Endothelial cell of umbilical vein (primary cell): ENCODE data around the gene SV2C. TPM values are rescaled to one million over a fixed set of nuclear protein-coding genes. Genes with fewer than 3 reads are reported as not detected.

Experiments
- BruUV-seq: library from RNA; stranded (reverse); fragments of 400-500 nt; replicated peaks from 2 replicates; lab custom pipeline; 2021; lab: Mats Ljungman, UMichigan
- CTCF ChIA-PET: fragments of 300-600, 350-600 bp; sonication (Branson Sonifier 250); formaldehyde crosslinking; loops from one replicate; lab custom pipeline; 2021; ENCODE audit warnings: antibody characterized with exemption, inconsistent platforms; lab: Charles Lee
- POLR2A ChIA-PET: fragments of 300-600, 350-600 bp; sonication (Branson Sonifier 250); formaldehyde crosslinking; loops from one replicate; lab custom pipeline; 2021; ENCODE audit warnings: antibody characterized with exemption, inconsistent platforms; lab: Charles Lee
- DNase-seq: peaks from one replicate; pipeline ENCODE4 v3.0.0-alpha.2; 2011; ENCODE audit warnings: low read depth, low spot score
- FAIRE-seq: peaks from 2 replicates; lab custom pipeline; 2011; peaks lifted over from hg19 to GRCh38; lab: Jason Lieb, UNC
- H2AFZ ChIP-seq: 2 replicates; pipeline ENCODE4 v1.6.0; 2012; ENCODE audit warnings: low read depth, low read length, control low read depth, inconsistent platforms
- H3K27ac ChIP-seq: 2 replicates; pipeline ENCODE4 v1.5.1; 2011; ENCODE audit warnings: low read depth, mild to moderate bottlenecking, control low read depth, low read length, moderate library complexity; ENCODE audit not compliant: insufficient read depth
- H3K27me3 ChIP-seq, 2 experiments: 2 replicates each; pipeline versions ENCODE4 v1.6.0 to v1.6.1; 2011; ENCODE audit warnings: low read length in 2 of 2, mixed read lengths in 1 of 2; ENCODE audit not compliant: control insufficient read depth in 2 of 2, insufficient read depth in 2 of 2
- H3K36me3 ChIP-seq, 2 experiments: 2 replicates in 1 of 2; 3 replicates in 1 of 2; pipeline ENCODE4 v1.5.1; 2011; ENCODE audit warnings: low read length in 2 of 2, mild to moderate bottlenecking in 1 of 2, moderate library complexity in 1 of 2; ENCODE audit not compliant: control insufficient read depth in 2 of 2, insufficient read depth in 2 of 2; ENCODE audit errors: extremely low read depth in 1 of 2
- H3K4me1 ChIP-seq: 3 replicates; pipeline ENCODE4 v1.5.1; 2011; ENCODE audit warnings: mild to moderate bottlenecking, low read length; ENCODE audit not compliant: control insufficient read depth, insufficient read depth; ENCODE audit errors: extremely low read depth
- H3K4me2 ChIP-seq: 2 replicates; pipeline ENCODE4 v1.6.1; 2011; ENCODE audit warnings: low read length, control low read depth, mixed read lengths; ENCODE audit not compliant: insufficient read depth
- H3K4me3 ChIP-seq, 3 experiments: fragments of 200-600 bp in 1 of 3; sonication (generic), shearing (Covaris generic) in 1 of 3; replicated peaks in 1 of 3; 2 replicates each; pipeline ENCODE4 v1.5.1; 2011 to 2016; ENCODE audit warnings: control low read depth in 3 of 3, low read length in 3 of 3, mild to moderate bottlenecking in 2 of 3, inconsistent platforms in 1 of 3, low read depth in 1 of 3, moderate library complexity in 1 of 3; ENCODE audit not compliant: insufficient read depth in 1 of 3
- H3K79me2 ChIP-seq: 2 replicates; pipeline ENCODE4 v1.6.0; 2012; ENCODE audit warnings: low read length, inconsistent platforms; ENCODE audit not compliant: control insufficient read depth, insufficient read depth
- H3K9ac ChIP-seq: replicated peaks from 2 replicates; pipeline ENCODE3; 2011; ENCODE audit warnings: low read length, control low read depth; ENCODE audit not compliant: insufficient read depth; ENCODE audit errors: extremely low read depth
- H3K9me1 ChIP-seq: replicated peaks from 3 replicates; pipeline ENCODE4 v1.6.0; 2011; ENCODE audit warnings: mild to moderate bottlenecking, low read length; ENCODE audit not compliant: control insufficient read depth, insufficient read depth; ENCODE audit errors: extremely low read depth
- H3K9me3 ChIP-seq: replicated peaks from 2 replicates; pipeline ENCODE4 v1.5.1; 2012; ENCODE audit warnings: low read length, inconsistent platforms; ENCODE audit not compliant: control insufficient read depth, insufficient read depth
- H4K20me1 ChIP-seq: replicated peaks from 2 replicates; pipeline ENCODE3; 2011; ENCODE audit warnings: mild to moderate bottlenecking, low read length; ENCODE audit not compliant: control insufficient read depth, insufficient read depth; ENCODE audit errors: extremely low read depth
- CTCF ChIP-seq, 2 donors: IDR thresholded peaks; 1 replicate in 1 of 2; 2 replicates in 1 of 2; pipeline ENCODE4 v1.5.1; 2011; ENCODE audit warnings: low read length in 2 of 2, mild to moderate bottlenecking in 2 of 2, moderate library complexity in 2 of 2, control low read depth in 1 of 2, inconsistent platforms in 1 of 2, low read depth in 1 of 2; ENCODE audit not compliant: insufficient read depth in 1 of 2; ENCODE audit errors: extremely low read depth in 1 of 2
- EZH2 ChIP-seq: IDR thresholded peaks from 2 replicates; pipeline ENCODE4 v1.6.1; 2012; ENCODE audit warnings: borderline replicate concordance, low read depth, mild to moderate bottlenecking, moderate library complexity, low read length, inconsistent platforms; ENCODE audit not compliant: severe bottlenecking
- FOS ChIP-seq: IDR thresholded peaks from 2 replicates; pipeline ENCODE4 v1.6.1; 2011; ENCODE audit warnings: mild to moderate bottlenecking, low read length, moderate library complexity, borderline replicate concordance; ENCODE audit not compliant: insufficient read depth
- GATA2 ChIP-seq: IDR thresholded peaks from 2 replicates; pipeline ENCODE4 v1.7.0; 2011; ENCODE audit warnings: low read depth, mild to moderate bottlenecking, moderate library complexity, mixed read lengths, low read length; ENCODE audit not compliant: insufficient read length, insufficient read depth
- JUN ChIP-seq: IDR thresholded peaks from 2 replicates; pipeline ENCODE4 v1.6.1; 2011; ENCODE audit warnings: borderline replicate concordance, low read depth; ENCODE audit not compliant: insufficient read length, insufficient read depth
- MAX ChIP-seq: IDR thresholded peaks from 2 replicates; pipeline ENCODE4 v1.6.1; 2011; ENCODE audit not compliant: insufficient read depth, insufficient read length
- MYC ChIP-seq: IDR thresholded peaks from one replicate; pipeline ENCODE4 v1.6.1; 2011; ENCODE audit warnings: mild to moderate bottlenecking, low read depth, low read length
- POLR2A ChIP-seq: IDR thresholded peaks from 2 replicates; pipeline ENCODE4 v1.6.1; 2012; ENCODE audit warnings: low read depth, mild to moderate bottlenecking, control low read depth, low read length
- POLR2AphosphoS5 ChIP-seq: IDR thresholded peaks from 2 replicates; pipeline ENCODE4 v1.6.1; 2012; ENCODE audit warnings: low read depth, mild to moderate bottlenecking, control low read depth, low read length, moderate library complexity; ENCODE audit not compliant: insufficient read depth
- dilution Hi-C: fragments of 300-500 bp; cut with MboI; formaldehyde crosslinking; loops from one replicate; pipeline ENCODE4 v1.15.0; 2019; ENCODE audit warnings: low sequenced_read_pairs; ENCODE audit not compliant: extremely low pct_ligation_motif_present
- intact Hi-C: fragments of 100-400 bp; cut with micrococcal nuclease; formaldehyde crosslinking; loops from one replicate; pipeline ENCODE4 v1.10.0; 2022
- polyA plus RNA-seq, 4 experiments: library from polyadenylated mRNA; depleted of rRNA in 3 of 4; stranded (reverse) in 3 of 4; unstranded in 1 of 4; fragments of >200 nt; gene quantifications; 2 replicates each; pipeline versions ENCODE4 v1.2.1 to v1.2.3, GENCODE V29; 2011 to 2012; ENCODE audit warnings: missing spikeins in 1 of 4
- total RNA-seq: library from RNA; stranded (reverse); gene quantifications from 2 replicates; pipeline ENCODE4 v1.2.3, GENCODE V29; 2021

The SV2C gene
- total and polyA plus RNA-seq, 2 donors (not counting 3 experiments of a cell fraction or from before 2014, with no cell fraction given), result not detected

DNA sequence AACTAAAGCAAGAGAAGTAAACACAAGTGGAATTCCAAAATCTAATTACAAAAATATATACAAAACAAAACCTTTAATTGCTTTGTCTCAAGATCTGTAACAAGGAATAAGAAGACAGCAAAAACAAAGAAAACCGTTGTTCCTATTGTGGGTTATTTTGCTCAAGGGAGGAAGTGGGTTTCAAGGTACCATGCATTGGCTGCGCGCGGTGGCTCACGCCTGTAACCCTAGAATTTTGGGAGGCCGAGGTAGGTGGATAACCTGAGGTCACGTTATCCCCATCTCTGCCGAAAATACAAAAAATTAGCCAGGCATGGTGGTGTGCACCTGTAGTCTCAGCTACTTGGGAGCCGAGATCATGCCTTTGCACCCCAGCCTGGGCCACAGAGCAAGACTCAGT lies 307.8 kb downstream of the SV2C start:
- H3K9ac ChIP-seq, result no peak overlapping the region
- no peaks in the 10 kb centered on the region for H3K27me3 ChIP-seq
- TF ChIP-seq FOS, result no peak
- TF ChIP-seq EZH2, result no peak
- TF ChIP-seq MYC, result no peak
- TF ChIP-seq CTCF (IDR thresholded peaks at IDR 0.05; ENCODE audit: extremely low read depth in 1 of 2, insufficient read depth in 1 of 2, low read depth in 1 of 2, low read length in 2 of 2), result no peak
- H3K4me2 ChIP-seq, result no peak overlapping the region
- H3K27ac ChIP-seq, result no peak overlapping the region
- H3K4me3 ChIP-seq, result no peak overlapping the region
- no peak overlapping the region for H2AFZ ChIP-seq
- no peaks in the 10 kb centered on the region for H3K9me1 ChIP-seq
- H3K4me1 ChIP-seq, result no peaks in the 10 kb centered on the region
- intact Hi-C loops (no loop called here), dilution Hi-C loops (no loop called here)
- no TSS peak for BruUV-seq
- DNase-seq (no peak), FAIRE-seq (no peak)
- no peaks in the 10 kb centered on the region for H3K9me3 ChIP-seq
- no peaks in the 10 kb centered on the region for H3K36me3 ChIP-seq
- ChIA-PET CTCF (no interaction called here), POLR2A (interaction anchor here (0.7 kb wide), 1 partner anchor 580 kb away, joined by 4 read pairs; no protein-coding TSS in a partner anchor)
- no peaks in the 10 kb centered on the region for H4K20me1 ChIP-seq
- H3K79me2 ChIP-seq, result no peaks in the 10 kb centered on the region

- BruUV-seq, result no TSS peak
- no peaks in the 10 kb centered on the region for H4K20me1 ChIP-seq
- TF ChIP-seq JUN (no peak), MYC (no peak), POLR2A (no peak), FOS (no peak), POLR2AphosphoS5 (no peak), EZH2 (no peak), GATA2 (no peak), MAX (no peak), CTCF (IDR thresholded peaks at IDR 0.05; ENCODE audit: extremely low read depth in 1 of 2, insufficient read depth in 1 of 2, low read depth in 1 of 2, low read length in 2 of 2) (no peak)
- H3K27ac ChIP-seq, result no peak overlapping the region
- DNase-seq (no peak), FAIRE-seq (no peak)
- H3K79me2 ChIP-seq, result no peaks in the 10 kb centered on the region
- no peak overlapping the region for H3K4me3 ChIP-seq
- H3K36me3 ChIP-seq, result no peaks in the 10 kb centered on the region
- H3K9me3 ChIP-seq, result no peaks in the 10 kb centered on the region
- POLR2A ChIA-PET, result no interaction called here
- CTCF ChIA-PET, result no interaction called here
- H2AFZ ChIP-seq, result no peak overlapping the region
- H3K4me1 ChIP-seq, result no peaks in the 10 kb centered on the region
- no peak overlapping the region for H3K9ac ChIP-seq
- H3K27me3 ChIP-seq, result peaks cover 0 to 3% of the 10 kb centered on the region in 2 experiments
- intact Hi-C loops, result no loop called here
- no peak overlapping the region for H3K4me2 ChIP-seq
- dilution Hi-C loops, result no loop called here
- no peaks in the 10 kb centered on the region for H3K9me1 ChIP-seq
Measured at GRCh38 chr5:76393035-76393680, 310.0 kb downstream of the SV2C start.
